Hypothalamus (tissue), 51 donors: ENCODE measurements around the gene CARD16.

ENCODE experiments used
- DNase-seq, 51 donors: peaks; one replicate each; lab custom pipeline; 2025; lab: John Stamatoyannopoulos, UW

CARD16 gene

DNA sequence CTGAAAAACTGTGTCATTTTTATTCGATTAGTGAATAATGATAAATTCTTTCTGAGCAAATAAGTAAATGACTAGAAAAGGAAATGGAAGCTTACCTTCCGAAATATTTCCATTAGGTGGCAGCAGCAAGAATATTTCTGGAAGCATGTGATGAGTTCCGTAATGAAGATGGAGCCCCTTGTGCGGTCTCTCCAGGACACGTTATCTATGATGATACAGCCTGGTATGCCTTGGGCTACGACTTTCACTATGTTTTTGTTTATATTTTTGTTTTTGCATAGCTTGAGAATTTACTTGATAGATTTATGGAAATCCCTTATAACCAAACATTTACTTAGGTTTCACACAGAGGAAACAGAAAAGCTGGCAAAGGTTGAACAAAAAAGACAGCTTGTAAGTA lies 47.8 kb downstream of the CARD16 start:
- DNase-seq, result no peak

- no peak for DNase-seq
Observed at GRCh38 chr11:104995001-104995408, 50.1 kb downstream of the CARD16 start.

DNA sequence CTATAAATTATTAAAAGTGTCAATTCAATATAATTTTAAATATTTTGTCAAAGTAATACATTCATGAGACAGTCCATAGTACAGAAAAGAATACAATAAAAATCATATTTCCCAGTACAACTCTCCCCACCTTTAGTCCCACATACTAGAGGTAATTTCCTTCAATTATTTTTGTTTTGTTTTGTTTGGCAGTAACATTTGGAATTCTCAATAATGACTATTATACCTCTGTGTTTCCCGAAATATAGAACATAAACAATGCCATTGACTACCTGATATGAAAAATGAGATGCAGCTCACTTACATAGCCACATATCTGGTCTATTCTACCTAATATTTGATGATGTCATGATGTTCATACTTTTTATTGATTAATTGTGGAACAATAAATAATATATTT lies 52.4 kb downstream of the CARD16 start:
- DNase-seq, result no peak

- no peak for DNase-seq
Observed at GRCh38 chr11:104991994-104992393, 53.1 kb downstream of the CARD16 start.
